GM18858 (cell line): ENCODE measurements around the gene GRIN2A.

Source experiments
- ATAC-seq: cut with Tn5 transposase; IDR thresholded peaks from one replicate; pipeline ENCODE4 v1.9.1; 2021; ENCODE audit not compliant: unreplicated experiment

GRIN2A gene

GRCh38 chr16:10039220-10040096 lies 142.8 kb downstream of the GRIN2A start:
- no peak for ATAC-seq

GRCh38 chr16:10037751-10038150 lies 144.5 kb downstream of the GRIN2A start:
- ATAC-seq: no peak

- no peak for ATAC-seq
Measured at GRCh38 chr16:10036956-10037355, 145.3 kb downstream of the GRIN2A start.

GRCh38 chr16:10033556-10033955 lies 148.7 kb downstream of the GRIN2A start:
- no peak for ATAC-seq

- ATAC-seq: no peak
Measured at GRCh38 chr16:10031955-10032354, 150.3 kb downstream of the GRIN2A start.

- no peak for ATAC-seq
Measured at GRCh38 chr16:10031473-10031872, 150.8 kb downstream of the GRIN2A start.

- ATAC-seq: no peak
Measured at GRCh38 chr16:10028644-10029043, 153.6 kb downstream of the GRIN2A start.

GRCh38 chr16:10027553-10027952 lies 154.7 kb downstream of the GRIN2A start:
- ATAC-seq: no peak

GRCh38 chr16:10026593-10026992 lies 155.6 kb downstream of the GRIN2A start:
- ATAC-seq: no peak

- ATAC-seq: no peak
Measured at GRCh38 chr16:10022098-10022497, 160.1 kb downstream of the GRIN2A start.

- ATAC-seq: no peak
Measured at GRCh38 chr16:10020866-10021265, 161.4 kb downstream of the GRIN2A start.

GRCh38 chr16:10016752-10017151 lies 165.5 kb downstream of the GRIN2A start:
- ATAC-seq: no peak

- no peak for ATAC-seq
Measured at GRCh38 chr16:10015397-10015796, 166.8 kb downstream of the GRIN2A start.

GRCh38 chr16:10013774-10014173 lies 168.5 kb downstream of the GRIN2A start:
- ATAC-seq: no peak

- no peak for ATAC-seq
Measured at GRCh38 chr16:10013364-10013763, 168.9 kb downstream of the GRIN2A start.

- ATAC-seq: no peak
Measured at GRCh38 chr16:10009684-10010083, 172.5 kb downstream of the GRIN2A start.

- no peak for ATAC-seq
Measured at GRCh38 chr16:10003486-10003885, 178.7 kb downstream of the GRIN2A start.

GRCh38 chr16:10001258-10001775 lies 180.9 kb downstream of the GRIN2A start:
- no peak for ATAC-seq

GRCh38 chr16:9996221-9996620 lies 186.0 kb downstream of the GRIN2A start:
- ATAC-seq: no peak

- ATAC-seq: no peak
Measured at GRCh38 chr16:9992441-9992840, 189.8 kb downstream of the GRIN2A start.

- ATAC-seq: no peak
Measured at GRCh38 chr16:9980981-9981380, 201.2 kb downstream of the GRIN2A start.

GRCh38 chr16:9978160-9978725 lies 204.0 kb downstream of the GRIN2A start:
- no peak for ATAC-seq
